Progenitor cell of endocrine pancreas (in vitro differentiated cells): Measurements from ENCODE around the gene ARHGAP40. TPM values are rescaled to one million over a fixed set of nuclear protein-coding genes. Genes with fewer than 3 reads are reported as not detected.

Source experiments
- DNase-seq: peaks from one replicate; pipeline ENCODE4 v3.0.0; 2021; ENCODE audit warnings: low spot score; ENCODE audit not compliant: unreplicated experiment
- H3K27ac Mint-ChIP-seq: 2 replicates; pipeline ENCODE4 v1.8.0; 2021; ENCODE audit warnings: mild to moderate bottlenecking, moderate library complexity, mixed read lengths
- H3K27me3 Mint-ChIP-seq: 2 replicates; pipeline ENCODE4 v1.8.0; 2021; ENCODE audit warnings: mixed read lengths
- H3K36me3 Mint-ChIP-seq: 2 replicates; pipeline ENCODE4 v1.8.0; 2022; ENCODE audit warnings: mixed read lengths; ENCODE audit not compliant: insufficient read depth
- H3K4me1 Mint-ChIP-seq: 2 replicates; pipeline ENCODE4 v1.8.0; 2021; ENCODE audit warnings: low read depth, mixed read lengths
- H3K4me3 Mint-ChIP-seq: 2 replicates; pipeline ENCODE4 v1.8.0; 2021; ENCODE audit warnings: low read depth, mild to moderate bottlenecking, moderate library complexity, mixed read lengths
- H3K9me3 Mint-ChIP-seq: 2 replicates; pipeline ENCODE4 v1.8.0; 2021; ENCODE audit warnings: low read depth, mixed read lengths
- CTCF ChIP-seq: fragments of 200-600 bp; sonication (generic); IDR thresholded peaks from one replicate; pipeline ENCODE4 v1.5.0; 2021; ENCODE audit warnings: antibody characterized with exemption, mild to moderate bottlenecking; ENCODE audit not compliant: unreplicated experiment
- total RNA-seq: library from RNA; stranded (reverse); gene quantifications from 2 replicates; pipeline ENCODE4 v1.2.1, GENCODE V29; 2021

Gene ARHGAP40
- total RNA-seq, 1 donor from 2014 or later = not detected

GRCh38 chr20:38573413-38573812 lies 28.2 kb upstream of the ARHGAP40 start:
- no peak for TF ChIP-seq CTCF
- H3K36me3 Mint-ChIP-seq = peaks cover 6% of the 10 kb centered on the region
- H3K4me1 Mint-ChIP-seq = no peaks in the 10 kb centered on the region
- H3K4me3 Mint-ChIP-seq = no peak overlapping the region
- no peaks in the 10 kb centered on the region for H3K9me3 Mint-ChIP-seq
- H3K27ac Mint-ChIP-seq = no peak overlapping the region
- no peak for DNase-seq
- H3K27me3 Mint-ChIP-seq = no peaks in the 10 kb centered on the region

- H3K4me1 Mint-ChIP-seq = no peaks in the 10 kb centered on the region
- no peaks in the 10 kb centered on the region for H3K27me3 Mint-ChIP-seq
- no peak for DNase-seq
- H3K4me3 Mint-ChIP-seq = no peak overlapping the region
- H3K9me3 Mint-ChIP-seq = no peaks in the 10 kb centered on the region
- no peak for TF ChIP-seq CTCF
- H3K27ac Mint-ChIP-seq = no peak overlapping the region
- peaks cover 4% of the 10 kb centered on the region for H3K36me3 Mint-ChIP-seq
These were observed 22.2 kb upstream of the ARHGAP40 start for GRCh38 chr20:38579219-38579910.

DNA sequence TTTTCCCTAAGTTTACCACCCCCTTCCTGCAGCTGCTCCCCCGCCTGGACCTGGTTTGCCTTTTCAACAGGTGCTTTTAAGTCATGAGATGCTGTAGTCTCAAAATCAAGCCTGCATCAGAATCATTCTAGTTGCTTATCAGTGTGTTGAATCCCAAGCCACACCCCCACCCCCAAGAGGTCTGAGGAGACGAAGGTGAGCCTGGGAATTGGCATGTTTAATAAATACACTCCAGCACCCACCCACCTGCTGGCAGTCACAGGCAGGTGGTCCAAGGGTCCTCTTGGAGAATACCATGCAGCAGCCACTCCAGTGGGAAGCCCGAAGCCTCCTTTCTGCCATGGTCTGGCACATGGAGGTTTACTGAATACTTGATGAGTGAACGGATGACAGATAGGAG lies 21.7 kb upstream of the ARHGAP40 start:
- no peak for DNase-seq
- no peaks in the 10 kb centered on the region for H3K9me3 Mint-ChIP-seq
- no peaks in the 10 kb centered on the region for H3K4me1 Mint-ChIP-seq
- H3K4me3 Mint-ChIP-seq = no peak overlapping the region
- peaks cover 2% of the 10 kb centered on the region for H3K36me3 Mint-ChIP-seq
- H3K27ac Mint-ChIP-seq = no peak overlapping the region
- H3K27me3 Mint-ChIP-seq = no peaks in the 10 kb centered on the region
- no peak for TF ChIP-seq CTCF

DNA sequence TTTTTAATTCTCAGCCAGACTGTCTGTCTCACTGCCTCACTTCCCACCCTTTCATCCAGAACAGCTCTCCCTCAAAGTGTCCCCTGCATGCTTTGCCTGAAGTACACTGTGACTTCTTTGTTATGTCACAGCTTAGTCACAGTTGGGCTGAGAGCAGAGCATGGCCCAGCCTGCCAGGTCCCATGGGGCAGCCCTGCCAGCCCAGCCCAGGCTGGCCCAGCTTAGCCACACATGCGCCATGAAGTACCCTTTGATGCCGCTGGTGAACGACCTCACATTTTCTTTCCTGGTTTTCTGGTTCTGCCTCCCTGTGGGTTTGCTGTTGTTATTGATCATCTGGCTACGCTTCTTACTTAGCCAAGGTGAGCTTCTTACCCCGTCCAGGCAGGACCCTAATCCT lies 20.6 kb upstream of the ARHGAP40 start, which contains the start of gene ADIG:
Gene ADIG (plus strand): TSS at position 185 of the 400 bp plus-strand sequence. CDS start 54 bp downstream, at position 239.
- peak within 1 kb of the TSS; percentile 81 for H3K27ac Mint-ChIP-seq
- H3K4me1 Mint-ChIP-seq = no peaks in the 10 kb centered on the region
- no peak for TF ChIP-seq CTCF
- H3K36me3 Mint-ChIP-seq = no peaks in the 10 kb centered on the region
- DNase-seq = no peak
- H3K27me3 Mint-ChIP-seq = no peaks in the 10 kb centered on the region
- no peak within 1 kb of the TSS for H3K4me3 Mint-ChIP-seq
- H3K9me3 Mint-ChIP-seq = no peaks in the 10 kb centered on the region

DNA sequence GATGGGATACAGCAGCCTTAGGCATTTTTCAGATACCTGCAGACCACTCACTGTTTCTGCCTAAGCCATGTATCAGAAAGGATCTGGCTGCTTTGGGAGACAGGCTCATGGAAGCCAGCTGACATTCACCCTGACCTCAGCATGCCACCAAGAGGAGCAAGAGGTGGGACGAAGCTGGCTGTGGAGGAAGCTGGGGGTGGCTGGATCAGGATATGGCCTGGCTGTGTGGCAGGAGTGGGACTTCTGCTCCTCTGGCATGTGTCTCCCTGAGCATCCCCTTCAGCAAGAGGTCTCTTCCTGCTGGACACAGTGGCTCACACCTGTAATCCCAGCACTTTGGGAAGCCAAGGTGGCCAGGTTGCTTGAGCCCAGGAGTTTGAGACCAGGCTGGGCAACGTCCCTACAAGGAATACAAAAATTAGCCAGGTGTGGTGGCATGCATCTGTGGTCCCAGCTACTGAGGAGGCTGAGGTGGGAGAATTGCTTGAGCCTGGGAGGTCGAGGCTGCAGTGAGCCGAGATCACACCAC lies 19.7 kb upstream of the ARHGAP40 start:
- no peak for DNase-seq
- TF ChIP-seq CTCF = no peak
- Mint-ChIP-seq H3K36me3 (no peaks in the 10 kb centered on the region), H3K27ac (no peak overlapping the region), H3K9me3 (no peaks in the 10 kb centered on the region), H3K4me3 (no peak overlapping the region), H3K4me1 (no peaks in the 10 kb centered on the region), H3K27me3 (no peaks in the 10 kb centered on the region)
